ENCODE results near the gene GABRE.

DNA sequence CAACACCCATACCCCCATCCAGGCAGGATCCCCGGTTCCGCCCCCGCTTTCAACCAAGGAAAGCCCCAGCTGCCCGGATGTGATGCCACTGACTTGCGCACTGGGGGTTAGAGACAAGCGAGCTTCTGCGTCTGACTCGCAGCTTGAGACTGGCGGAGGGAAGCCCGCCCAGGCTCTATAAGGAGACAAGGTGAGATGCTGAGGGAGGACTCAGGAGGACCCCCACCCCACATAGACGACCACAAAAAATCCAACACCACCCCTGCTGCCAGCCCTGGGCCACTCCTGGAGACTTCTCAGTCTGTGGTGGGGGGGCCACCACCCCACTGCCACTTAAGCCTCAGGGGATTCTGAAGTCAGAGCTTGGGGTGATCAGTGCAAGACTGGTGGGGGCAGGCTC, 61.7 kb downstream of the GABRE start, which contains the start of gene MAGEA4:
- TF ChIP-seq POLR2AphosphoS5 (IDR thresholded peaks at IDR 0.05; ENCODE audit: borderline replicate concordance, low read depth, low read length) (no peak), EZH2 (IDR thresholded peaks at IDR 0.05) (no peak)

Measured in SK-N-MC (cell line).